Measurements from ENCODE around the gene AGMO.

GRCh38 chr7:15280078-15280733 is 281.6 kb downstream of the AGMO start:
- TF ChIP-seq CTCF (IDR thresholded peaks at IDR 0.05): no peak
- no peak for TF ChIP-seq POLR2A (IDR thresholded peaks at IDR 0.05)
